ENCODE measurements around the gene TERT. TPM values are rescaled to one million over a fixed set of nuclear protein-coding genes. Genes with fewer than 3 reads are reported as not detected.

TERT gene
- total RNA-seq, 1 experiment from 2014 or later = 0.80 TPM

DNA sequence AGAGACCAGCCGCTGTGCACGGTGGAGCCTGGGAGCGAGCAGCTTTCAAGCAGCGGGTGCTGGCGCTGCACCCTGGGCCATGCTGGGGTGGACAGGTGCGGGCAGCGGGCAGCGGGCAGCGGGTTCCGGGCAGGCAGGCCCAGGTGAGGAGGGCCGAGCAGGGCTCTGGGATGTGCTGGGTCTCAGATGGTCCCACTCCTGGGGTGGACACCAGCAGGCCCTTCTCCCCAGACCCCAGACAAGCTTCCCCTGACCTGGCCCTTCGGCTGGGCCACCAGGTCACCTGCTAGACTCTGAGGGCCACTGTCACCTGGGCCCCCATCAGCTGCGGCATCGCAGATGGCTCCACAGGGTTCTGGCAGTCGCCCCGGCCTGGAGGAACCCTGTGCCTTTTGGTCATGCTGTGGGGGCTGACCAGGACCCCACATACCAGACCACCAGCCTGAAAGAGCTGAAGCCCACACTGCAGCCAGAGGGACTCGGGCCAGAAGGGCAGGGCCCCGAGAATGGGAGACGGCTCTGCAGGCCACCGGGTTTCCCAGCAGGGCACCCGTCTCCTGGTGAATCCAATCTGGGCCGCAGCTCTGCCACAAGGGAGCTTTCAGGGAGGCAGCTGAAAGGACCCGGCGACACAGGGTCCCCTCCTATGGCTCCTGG is 91.4 kb downstream of the TERT start:
- H3K79me2 ChIP-seq (ENCODE audit: low read length) = no peaks in the 10 kb centered on the region
- no peak overlapping the region for H2AFZ ChIP-seq (ENCODE audit: low read length)
- H3K4me2 ChIP-seq (ENCODE audit: low read length) = no peak overlapping the region
- no peaks in the 10 kb centered on the region for H3K36me3 ChIP-seq (ENCODE audit: low read depth, low read length)
- TF ChIP-seq EZH2phosphoT487 (IDR thresholded peaks at IDR 0.05; ENCODE audit: borderline replicate concordance, low read length) = no peak
- TF ChIP-seq, protein P1, sequence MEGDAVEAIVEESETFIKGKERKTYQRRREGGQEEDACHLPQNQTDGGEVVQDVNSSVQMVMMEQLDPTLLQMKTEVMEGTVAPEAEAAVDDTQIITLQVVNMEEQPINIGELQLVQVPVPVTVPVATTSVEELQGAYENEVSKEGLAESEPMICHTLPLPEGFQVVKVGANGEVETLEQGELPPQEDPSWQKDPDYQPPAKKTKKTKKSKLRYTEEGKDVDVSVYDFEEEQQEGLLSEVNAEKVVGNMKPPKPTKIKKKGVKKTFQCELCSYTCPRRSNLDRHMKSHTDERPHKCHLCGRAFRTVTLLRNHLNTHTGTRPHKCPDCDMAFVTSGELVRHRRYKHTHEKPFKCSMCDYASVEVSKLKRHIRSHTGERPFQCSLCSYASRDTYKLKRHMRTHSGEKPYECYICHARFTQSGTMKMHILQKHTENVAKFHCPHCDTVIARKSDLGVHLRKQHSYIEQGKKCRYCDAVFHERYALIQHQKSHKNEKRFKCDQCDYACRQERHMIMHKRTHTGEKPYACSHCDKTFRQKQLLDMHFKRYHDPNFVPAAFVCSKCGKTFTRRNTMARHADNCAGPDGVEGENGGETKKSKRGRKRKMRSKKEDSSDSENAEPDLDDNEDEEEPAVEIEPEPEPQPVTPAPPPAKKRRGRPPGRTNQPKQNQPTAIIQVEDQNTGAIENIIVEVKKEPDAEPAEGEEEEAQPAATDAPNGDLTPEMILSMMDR (conservative IDR thresholded peaks at IDR 0.05; ENCODE audit: low read depth, low read length) = no peak
- no peak for TF ChIP-seq EZH2 (IDR thresholded peaks at IDR 0.05; ENCODE audit: low read length, unreplicated experiment)
- ATAC-seq = no peak
- H3K4me3 ChIP-seq (ENCODE audit: low read length) = no peak overlapping the region
- H3K4me1 ChIP-seq (ENCODE audit: insufficient read depth, low read length) = no peaks in the 10 kb centered on the region
- POLR2A ChIA-PET (ENCODE audit: unreplicated experiment) = no interaction called here
- H3F3A ChIP-seq (ENCODE audit: low read length, unreplicated experiment) = no peaks in the 10 kb centered on the region
- H3K27me3 ChIP-seq (ENCODE audit: low read length) = peaks cover 32% of the 10 kb centered on the region
- no TSS peak for BruUV-seq (replicated peaks)
- no peak overlapping the region for H3K9ac ChIP-seq (ENCODE audit: low read length)
- no peaks in the 10 kb centered on the region for H3K9me3 ChIP-seq (ENCODE audit: low read length)
- H3K27ac ChIP-seq (ENCODE audit: low read length) = no peak overlapping the region
- no peak for DNase-seq
- no peaks in the 10 kb centered on the region for H4K20me1 ChIP-seq (ENCODE audit: low read length)
- CTCF ChIA-PET = no interaction called here
- intact Hi-C loops (cut with micrococcal nuclease) = no loop called here
- H3K9me2 ChIP-seq (replicated peaks; ENCODE audit: low read length) = no peaks in the 10 kb centered on the region

Small RNA genes lying within 50 kb of the gene (microRNA-seq; reads per million reads assigned to microRNA genes)
- not detected for gene MIR4457 (ENCODE audit: unreplicated experiment)

Other genes with a start within 250 kb of the TERT start
- 48.2 and 58.3 TPM in 2 replicates for gene SLC12A7, start 183.0 kb downstream of the TERT start, total RNA-seq (2014; rRNA removed)
- not detected in 2 replicates for gene SLC6A19, start 93.5 kb downstream of the TERT start, total RNA-seq (2014; rRNA removed)
- not detected in 2 replicates for gene SLC6A18, start 69.7 kb downstream of the TERT start, total RNA-seq (2014; rRNA removed)
- 373 and 463 TPM in 2 replicates for gene CLPTM1L, start 50.0 kb upstream of the TERT start, total RNA-seq (2014; rRNA removed)
- not detected in 2 replicates for gene SLC6A3, start 150.4 kb upstream of the TERT start, total RNA-seq (2014; rRNA removed)
- gene LPCAT1, start 228.9 kb upstream of the TERT start, total RNA-seq (2014; rRNA removed) = 121 and 144 TPM in 2 replicates

Data from PC-3 (cell line).